CD14-positive monocyte (primary cell): ENCODE data around the gene SRGAP1. TPM values are rescaled to one million over a fixed set of nuclear protein-coding genes. Genes with fewer than 3 reads are reported as not detected.

Experiments used
- DNase-seq, 3 donors: peaks; one replicate each; pipeline ENCODE4 v3.0.0-alpha.2; 2011 to 2022
- H2AFZ ChIP-seq: 2 replicates; pipeline ENCODE4 v1.6.0; 2012; ENCODE audit warnings: mild to moderate bottlenecking, low read depth, low read length, inconsistent platforms; ENCODE audit not compliant: insufficient read depth, poor library complexity, severe bottlenecking
- H3K27ac ChIP-seq, 2 donors: 1 replicate in 1 of 2; 2 replicates in 1 of 2; pipeline ENCODE4 v1.5.1; 2012 to 2013; ENCODE audit warnings: low read length in 2 of 2, control low read depth in 1 of 2, inconsistent platforms in 1 of 2, low read depth in 1 of 2, mild to moderate bottlenecking in 1 of 2
- H3K27me3 ChIP-seq, 2 donors: one replicate each; pipeline versions ENCODE4 v1.6.0 to v1.6.1; 2011 to 2013; ENCODE audit warnings: low read length in 2 of 2; ENCODE audit not compliant: control insufficient read depth in 2 of 2, insufficient read depth in 2 of 2
- H3K36me3 ChIP-seq, 2 donors: replicated peaks in 1 of 2; 1 replicate in 1 of 2; 2 replicates in 1 of 2; pipeline versions ENCODE4 v1.5.1 to v1.6.1; 2012 to 2013; ENCODE audit warnings: low read length in 2 of 2, control low read depth in 1 of 2, inconsistent platforms in 1 of 2, mild to moderate bottlenecking in 1 of 2; ENCODE audit not compliant: insufficient read depth in 2 of 2, control insufficient read depth in 1 of 2
- H3K4me1 ChIP-seq, 2 donors: 1 replicate in 1 of 2; 2 replicates in 1 of 2; pipeline versions ENCODE4 v1.5.1 to v1.6.1; 2012 to 2013; ENCODE audit warnings: low read length in 2 of 2, control low read depth in 1 of 2, inconsistent platforms in 1 of 2, mild to moderate bottlenecking in 1 of 2, moderate library complexity in 1 of 2; ENCODE audit not compliant: insufficient read depth in 2 of 2, control insufficient read depth in 1 of 2
- H3K4me2 ChIP-seq: replicated peaks from 2 replicates; pipeline ENCODE3; 2012; ENCODE audit warnings: low read length, moderate library complexity, mild to moderate bottlenecking; ENCODE audit not compliant: poor library complexity, severe bottlenecking; ENCODE audit errors: extremely low read depth
- H3K4me3 ChIP-seq, 3 experiments: fragments of 200-600 bp in 1 of 3; sonication (generic) in 1 of 3; replicated peaks in 1 of 3; 1 replicate in 2 of 3; 2 replicates in 1 of 3; pipeline ENCODE4 v1.5.1; 2011 to 2013; ENCODE audit warnings: low read length in 3 of 3, mild to moderate bottlenecking in 3 of 3, control low read depth in 2 of 3, low read depth in 2 of 3, inconsistent platforms in 1 of 3, moderate library complexity in 1 of 3
- H3K79me2 ChIP-seq: 2 replicates; pipeline ENCODE4 v1.6.0; 2012; ENCODE audit warnings: mild to moderate bottlenecking, control low read depth, inconsistent platforms, low read length, moderate library complexity; ENCODE audit not compliant: insufficient read depth
- H3K9ac ChIP-seq: 2 replicates; pipeline ENCODE4 v1.6.0; 2017; ENCODE audit warnings: low read length, mild to moderate bottlenecking; ENCODE audit not compliant: insufficient read depth, poor library complexity, severe bottlenecking
- H3K9me3 ChIP-seq, 2 donors: replicated peaks in 1 of 2; 1 replicate in 1 of 2; 2 replicates in 1 of 2; pipeline versions ENCODE4 v1.5.1 to v1.6.1; 2012 to 2013; ENCODE audit warnings: low read length in 2 of 2, control low read depth in 1 of 2; ENCODE audit not compliant: control insufficient read depth in 1 of 2, insufficient read depth in 1 of 2
- H4K20me1 ChIP-seq: 2 replicates; pipeline ENCODE4 v1.6.0; 2012; ENCODE audit warnings: mild to moderate bottlenecking, low read length, control low read depth, moderate library complexity; ENCODE audit not compliant: insufficient read depth
- H3K27ac Mint-ChIP-seq, 7 donors: one replicate each; pipeline ENCODE4 v1.8.0; 2020; ENCODE audit warnings: mild to moderate bottlenecking in 7 of 7, mixed read lengths in 7 of 7, moderate library complexity in 6 of 7, inconsistent platforms in 2 of 7
- H3K27me3 Mint-ChIP-seq, 3 donors: one replicate each; pipeline ENCODE4 v1.8.0; 2021 to 2022; ENCODE audit warnings: low read depth in 3 of 3, mild to moderate bottlenecking in 3 of 3, mixed read lengths in 3 of 3, moderate library complexity in 3 of 3, inconsistent platforms in 1 of 3
- H3K36me3 Mint-ChIP-seq, 2 donors: one replicate each; pipeline ENCODE4 v1.8.0; 2020; ENCODE audit warnings: mixed read lengths in 2 of 2, inconsistent platforms in 1 of 2, mild to moderate bottlenecking in 1 of 2
- H3K4me1 Mint-ChIP-seq: one replicate; pipeline ENCODE4 v1.8.0; 2020; ENCODE audit warnings: mild to moderate bottlenecking, mixed read lengths
- H3K4me3 Mint-ChIP-seq, 2 donors: one replicate each; pipeline ENCODE4 v1.8.0; 2020; ENCODE audit warnings: mild to moderate bottlenecking in 2 of 2, mixed read lengths in 2 of 2, moderate library complexity in 1 of 2
- H3K9me3 Mint-ChIP-seq, 7 donors: one replicate each; pipeline ENCODE4 v1.8.0; 2020 to 2022; ENCODE audit warnings: mixed read lengths in 7 of 7, mild to moderate bottlenecking in 6 of 7, moderate library complexity in 6 of 7, inconsistent platforms in 2 of 7
- WGBS: methylation state at CpG from one replicate; pipeline ENCODE4 v1.1.5; 2013; ENCODE audit warnings: missing lambda C conversion rate; ENCODE audit not compliant: insufficient coverage; 5-methylcytosine and 5-hydroxymethylcytosine counted together
- intact Hi-C, 2 donors: fragments of 100-400 bp; cut with micrococcal nuclease; formaldehyde crosslinking; loops; one replicate each; pipeline versions ENCODE4 v1.15.0 to v1.15.1; 2023
- polyA plus RNA-seq, 3 donors: library from polyadenylated mRNA; depleted of rRNA in 1 of 3; unstranded in 2 of 3; stranded (reverse) in 1 of 3; fragments of 300-500 nt in 2 of 3; fragments of >200 nt in 1 of 3; fragmentation: Illumina TruSeq in 2 of 3; gene quantifications; 1 replicate in 2 of 3; 2 replicates in 1 of 3; pipeline ENCODE4 v1.2.3, GENCODE V29; 2012 to 2021
- TF ChIP-seq, protein P1 (sequence below): fragments of 200-600 bp; IDR thresholded peaks from one replicate; pipeline ENCODE4 v1.8.0; 2022; ENCODE audit warnings: antibody characterized with exemption, mild to moderate bottlenecking

The SRGAP1 gene
- polyA plus RNA-seq, 3 donors: 0.05 to 0.52 (median 0.07) TPM

DNA sequence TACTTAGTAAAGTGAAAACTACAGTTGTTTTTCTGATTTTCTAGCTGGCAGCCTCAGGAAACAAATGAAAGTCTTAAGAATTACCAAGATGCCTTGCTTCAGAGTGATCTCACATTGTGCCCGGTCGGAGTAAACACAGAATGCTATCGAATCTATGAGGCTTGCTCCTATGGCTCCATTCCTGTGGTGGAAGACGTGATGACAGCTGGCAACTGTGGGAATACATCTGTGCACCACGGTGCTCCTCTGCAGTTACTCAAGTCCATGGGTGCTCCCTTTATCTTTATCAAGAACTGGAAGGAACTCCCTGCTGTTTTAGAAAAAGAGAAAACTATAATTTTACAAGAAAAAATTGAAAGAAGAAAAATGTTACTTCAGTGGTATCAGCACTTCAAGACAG, 35.9 kb upstream of the SRGAP1 start:
- intact Hi-C loops: loop anchor here in 1 of 2 donors (10.0 kb wide), 1 partner anchor 144 kb away; the partner anchor contains the start of gene DPY19L2
- H3K4me1 Mint-ChIP-seq: peaks cover 2% of the 10 kb centered on the region
- H3K27ac ChIP-seq: no peak overlapping the region
- H3K9me3 Mint-ChIP-seq: peaks cover 0 to 3% (median 0%) of the 10 kb centered on the region in 7 donors
- peaks cover 0 to 1% (median 0%) of the 10 kb centered on the region in 3 donors for H3K27me3 Mint-ChIP-seq
- DNase-seq: no peak
- 96% methylated on average over 3 of the region's 5 CpGs for WGBS
- H3K36me3 ChIP-seq: peaks cover 0 to 13% of the 10 kb centered on the region in 2 donors
- TF ChIP-seq, protein P1, sequence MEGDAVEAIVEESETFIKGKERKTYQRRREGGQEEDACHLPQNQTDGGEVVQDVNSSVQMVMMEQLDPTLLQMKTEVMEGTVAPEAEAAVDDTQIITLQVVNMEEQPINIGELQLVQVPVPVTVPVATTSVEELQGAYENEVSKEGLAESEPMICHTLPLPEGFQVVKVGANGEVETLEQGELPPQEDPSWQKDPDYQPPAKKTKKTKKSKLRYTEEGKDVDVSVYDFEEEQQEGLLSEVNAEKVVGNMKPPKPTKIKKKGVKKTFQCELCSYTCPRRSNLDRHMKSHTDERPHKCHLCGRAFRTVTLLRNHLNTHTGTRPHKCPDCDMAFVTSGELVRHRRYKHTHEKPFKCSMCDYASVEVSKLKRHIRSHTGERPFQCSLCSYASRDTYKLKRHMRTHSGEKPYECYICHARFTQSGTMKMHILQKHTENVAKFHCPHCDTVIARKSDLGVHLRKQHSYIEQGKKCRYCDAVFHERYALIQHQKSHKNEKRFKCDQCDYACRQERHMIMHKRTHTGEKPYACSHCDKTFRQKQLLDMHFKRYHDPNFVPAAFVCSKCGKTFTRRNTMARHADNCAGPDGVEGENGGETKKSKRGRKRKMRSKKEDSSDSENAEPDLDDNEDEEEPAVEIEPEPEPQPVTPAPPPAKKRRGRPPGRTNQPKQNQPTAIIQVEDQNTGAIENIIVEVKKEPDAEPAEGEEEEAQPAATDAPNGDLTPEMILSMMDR: no peak
- no peak overlapping the region for H3K4me2 ChIP-seq
- no peaks in the 10 kb centered on the region for H3K4me1 ChIP-seq
- peaks cover 0 to 3% of the 10 kb centered on the region in 2 donors for H3K9me3 ChIP-seq
- H3K27ac Mint-ChIP-seq: no peak overlapping the region
- no peak overlapping the region for H3K4me3 ChIP-seq
- H3K4me3 Mint-ChIP-seq: no peak overlapping the region
- H3K79me2 ChIP-seq: no peaks in the 10 kb centered on the region
- no peak overlapping the region for H2AFZ ChIP-seq
- H3K36me3 Mint-ChIP-seq: peaks cover 5 to 9% of the 10 kb centered on the region in 2 donors
- H3K27me3 ChIP-seq: no peaks in the 10 kb centered on the region
- no peaks in the 10 kb centered on the region for H4K20me1 ChIP-seq
- H3K9ac ChIP-seq: no peak overlapping the region

DNA sequence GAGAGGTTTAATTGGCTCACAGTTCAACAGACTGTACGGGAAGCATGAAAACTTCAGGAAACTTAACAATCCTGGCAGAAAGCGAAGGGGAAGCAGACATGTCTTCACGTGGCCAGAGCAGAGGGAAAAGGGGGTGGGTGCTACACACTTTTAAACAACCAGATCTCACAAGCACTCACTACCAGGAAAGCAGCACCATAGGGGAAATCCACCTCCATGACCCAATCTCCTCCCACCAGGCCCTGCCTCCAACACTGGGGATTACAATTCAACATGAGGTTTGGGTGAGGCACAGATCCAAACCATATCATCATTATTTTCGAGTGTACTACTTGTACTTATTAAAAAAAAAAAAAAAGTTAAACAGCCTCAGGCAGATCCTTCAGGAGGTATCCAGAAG, 34.9 kb upstream of the SRGAP1 start:
- WGBS: no CpG with 5 or more reads among the region's 4 CpGs
- Mint-ChIP-seq H3K36me3 (peaks cover 5 to 9% of the 10 kb centered on the region in 2 donors), H3K9me3 (peaks cover 0 to 3% (median 0%) of the 10 kb centered on the region in 7 donors), H3K4me1 (peaks cover 2% of the 10 kb centered on the region), H3K27ac (peak overlapping the region in 1 of 7 donors; percentile 63), H3K27me3 (peaks cover 0 to 1% (median 0%) of the 10 kb centered on the region in 3 donors), H3K4me3 (no peak overlapping the region)
- H3K4me2 ChIP-seq: no peak overlapping the region
- no peak overlapping the region for H3K4me3 ChIP-seq
- TF ChIP-seq, protein P1: no peak
- no peak overlapping the region for H3K9ac ChIP-seq
- H3K9me3 ChIP-seq: peaks cover 0 to 3% of the 10 kb centered on the region in 2 donors
- intact Hi-C loops: loop anchor here in 1 of 2 donors (10.0 kb wide), 1 partner anchor 145 kb away; the partner anchor contains the start of gene DPY19L2
- no peaks in the 10 kb centered on the region for H3K79me2 ChIP-seq
- no peaks in the 10 kb centered on the region for H3K4me1 ChIP-seq
- no peak overlapping the region for H3K27ac ChIP-seq
- H2AFZ ChIP-seq: no peak overlapping the region
- no peaks in the 10 kb centered on the region for H4K20me1 ChIP-seq
- no peak for DNase-seq
- peaks cover 0 to 13% of the 10 kb centered on the region in 2 donors for H3K36me3 ChIP-seq
- no peaks in the 10 kb centered on the region for H3K27me3 ChIP-seq
